Measurements from ENCODE around the gene GPR143.

GRCh38 chrX:9682456-9682855, 83.2 kb downstream of the GPR143 start:
- TF ChIP-seq CTCF (IDR thresholded peaks at IDR 0.05) (peak in 3 of 6 experiments; percentile 40 to 44 (median 41)), POLR2A (IDR thresholded peaks at IDR 0.05) (no peak)
